SK-N-SH (cell line): ENCODE measurements around the gene ELAVL4. TPM values are rescaled to one million over a fixed set of nuclear protein-coding genes. Genes with fewer than 3 reads are reported as not detected.

ENCODE experiments used
- CTCF ChIA-PET: fragments of 300-600, 350-600 bp; formaldehyde crosslinking; extraction: SDS; loops from one replicate; lab custom pipeline; 2021; lab: Yijun Ruan, JAX
- POLR2A ChIA-PET: fragments of 350-600 bp; sonication (Branson Sonifier 250); formaldehyde crosslinking; extraction: SDS; loops from one replicate; lab custom pipeline; 2020; ENCODE audit warnings: antibody characterized with exemption, inconsistent platforms; lab: Yijun Ruan, JAX
- DNase-seq: peaks from one replicate; pipeline ENCODE4 v3.0.0; 2012
- H2AFZ ChIP-seq: fragments of 200-600 bp; sonication (generic); 2 replicates; pipeline ENCODE4 v1.8.1; 2016; ENCODE audit warnings: antibody characterized with exemption, mild to moderate bottlenecking, low read depth
- H3F3A ChIP-seq: fragments of 200-600 bp; sonication (generic); replicated peaks from 2 replicates; pipeline ENCODE3; 2016; ENCODE audit warnings: antibody characterized with exemption, mild to moderate bottlenecking; ENCODE audit not compliant: insufficient read depth
- H3K27ac ChIP-seq, 2 experiments: fragments of 200-500 bp in 1 of 2; fragments of 200-600 bp in 1 of 2; sonication (Bioruptor generic) in 1 of 2; sonication (generic), shearing (Covaris generic) in 1 of 2; 2 replicates each; pipeline versions ENCODE4 v1.5.1 to v1.6.1; 2014 to 2016; ENCODE audit warnings: low read depth in 2 of 2, inconsistent platforms in 1 of 2, low read length in 1 of 2, mild to moderate bottlenecking in 1 of 2, mixed read lengths in 1 of 2
- H3K27me3 ChIP-seq: fragments of 200-600 bp; sonication (generic), shearing (Covaris generic); 2 replicates; pipeline ENCODE4 v1.6.1; 2016; ENCODE audit warnings: mixed run types; ENCODE audit not compliant: insufficient read depth
- H3K36me3 ChIP-seq, 2 experiments: fragments of 200-500 bp in 1 of 2; fragments of 200-600 bp in 1 of 2; sonication (Bioruptor generic) in 1 of 2; sonication (generic) in 1 of 2; replicated peaks in 1 of 2; 2 replicates each; pipeline versions ENCODE3 to v1.5.1; 2014 to 2016; ENCODE audit warnings: low read length in 1 of 2, mild to moderate bottlenecking in 1 of 2; ENCODE audit not compliant: insufficient read depth in 2 of 2, control insufficient read depth in 1 of 2
- H3K4me1 ChIP-seq, 2 experiments: fragments of 200-500 bp in 1 of 2; fragments of 200-600 bp in 1 of 2; sonication (Bioruptor generic) in 1 of 2; sonication (generic), shearing (Covaris generic) in 1 of 2; 2 replicates each; pipeline versions ENCODE4 v1.5.1 to v1.6.1; 2014 to 2016; ENCODE audit warnings: low read depth in 1 of 2, low read length in 1 of 2, mixed run types in 1 of 2; ENCODE audit not compliant: insufficient read depth in 2 of 2, control insufficient read depth in 1 of 2
- H3K4me2 ChIP-seq: fragments of 200-600 bp; sonication (generic), shearing (Covaris generic); 2 replicates; pipeline ENCODE4 v1.6.1; 2017; ENCODE audit warnings: mixed run types
- H3K4me3 ChIP-seq, 2 experiments: fragments of 200-500 bp in 1 of 2; fragments of 200-600 bp in 1 of 2; sonication (Bioruptor generic) in 1 of 2; sonication (generic), shearing (Covaris generic) in 1 of 2; 2 replicates each; pipeline versions ENCODE4 v1.5.1 to v1.8.1; 2014 to 2016; ENCODE audit warnings: low read depth in 2 of 2, inconsistent platforms in 1 of 2, low read length in 1 of 2, mild to moderate bottlenecking in 1 of 2, mixed read lengths in 1 of 2, moderate library complexity in 1 of 2
- H3K79me2 ChIP-seq: fragments of 200-600 bp; sonication (generic); 2 replicates; pipeline ENCODE4 v1.8.1; 2017; ENCODE audit warnings: mild to moderate bottlenecking; ENCODE audit not compliant: insufficient read depth
- H3K9ac ChIP-seq: fragments of 200-600 bp; sonication (generic); 2 replicates; pipeline ENCODE4 v1.6.1; 2017; ENCODE audit warnings: mixed run types
- H3K9me2 ChIP-seq: fragments of 200-600 bp; sonication (generic); 2 replicates; pipeline ENCODE4 v1.6.1; 2017; ENCODE audit warnings: mixed run types
- H3K9me3 ChIP-seq: fragments of 200-600 bp; sonication (generic); 2 replicates; pipeline ENCODE4 v1.6.1; 2017; ENCODE audit warnings: mixed run types, mild to moderate bottlenecking, moderate library complexity
- H4K20me1 ChIP-seq: fragments of 200-600 bp; sonication (generic); 2 replicates; pipeline ENCODE4 v1.6.1; 2017; ENCODE audit warnings: mild to moderate bottlenecking, mixed run types; ENCODE audit not compliant: insufficient read depth
- EP300 ChIP-seq, 2 experiments: IDR thresholded peaks; 2 replicates each; pipeline versions ENCODE4 v1.4.0 to v1.6.1; 2012; ENCODE audit warnings: borderline replicate concordance in 1 of 2, low read depth in 1 of 2, low read length in 1 of 2
- FOXJ3 ChIP-seq: sonication (generic); formaldehyde crosslinking; IDR thresholded peaks from 2 replicates; pipeline ENCODE4 v1.5.1; 2020; ENCODE audit warnings: mild to moderate bottlenecking, missing genetic modification reagents
- GATA2 ChIP-seq: sonication (generic); formaldehyde crosslinking; IDR thresholded peaks from 2 replicates; pipeline ENCODE4 v1.5.0; 2020; ENCODE audit warnings: mild to moderate bottlenecking, missing genetic modification reagents
- RCOR1 ChIP-seq: fragments of 150-350 bp; IDR thresholded peaks from 2 replicates; pipeline ENCODE4 v1.6.1; 2017; ENCODE audit warnings: antibody characterized with exemption, low read length
- SMC3 ChIP-seq: IDR thresholded peaks from 2 replicates; pipeline ENCODE4 v1.6.1; 2012; ENCODE audit warnings: low read depth, low read length, improper control_type of control experiment
- TAF1 ChIP-seq: IDR thresholded peaks from 2 replicates; pipeline ENCODE4 v1.6.1; 2012; ENCODE audit warnings: low read depth, mild to moderate bottlenecking, low read length, moderate library complexity, borderline replicate concordance
- TEAD4 ChIP-seq: IDR thresholded peaks from 2 replicates; pipeline ENCODE4 v1.4.0; 2012; ENCODE audit warnings: mild to moderate bottlenecking, borderline replicate concordance; ENCODE audit not compliant: insufficient read depth
- WGBS: methylation state at CpG from one replicate; pipeline ENCODE4 v1.1.6; 2017; ENCODE audit warnings: low lambda C conversion rate; 5-methylcytosine and 5-hydroxymethylcytosine counted together
- polyA plus RNA-seq, 3 experiments: library from polyadenylated mRNA; depleted of rRNA; stranded (reverse); fragments of >200 nt; gene quantifications; 2 replicates each; pipeline ENCODE4 v1.2.3, GENCODE V29; 2012
- TF ChIP-seq, protein P1 (sequence below): fragments of 150-350 bp; IDR thresholded peaks from 2 replicates; pipeline ENCODE4 v1.6.1; 2017; ENCODE audit warnings: antibody characterized with exemption, low read length, low read depth, borderline replicate concordance
- TF ChIP-seq, protein P2 (sequence below): fragments of 200-600 bp; sonication (generic); IDR thresholded peaks from 2 replicates; pipeline ENCODE4 v1.6.1; 2017; ENCODE audit warnings: antibody characterized with exemption, mild to moderate bottlenecking, moderate library complexity
- TF ChIP-seq, protein P3 (sequence below): IDR thresholded peaks from 2 replicates; pipeline ENCODE4 v1.4.0; 2012; ENCODE audit warnings: low read depth, borderline replicate concordance
- TF ChIP-seq, protein P4 (sequence below): IDR thresholded peaks from 2 replicates; pipeline ENCODE4 v1.4.0; 2012; ENCODE audit warnings: low read depth, borderline replicate concordance
- TF ChIP-seq, protein P5 (sequence below): IDR thresholded peaks from 2 replicates; pipeline ENCODE4; 2012

The ELAVL4 gene
- polyA plus RNA-seq, 1 of the 3 experiments (the other 2 are of a cell fraction): 2.7 TPM

DNA sequence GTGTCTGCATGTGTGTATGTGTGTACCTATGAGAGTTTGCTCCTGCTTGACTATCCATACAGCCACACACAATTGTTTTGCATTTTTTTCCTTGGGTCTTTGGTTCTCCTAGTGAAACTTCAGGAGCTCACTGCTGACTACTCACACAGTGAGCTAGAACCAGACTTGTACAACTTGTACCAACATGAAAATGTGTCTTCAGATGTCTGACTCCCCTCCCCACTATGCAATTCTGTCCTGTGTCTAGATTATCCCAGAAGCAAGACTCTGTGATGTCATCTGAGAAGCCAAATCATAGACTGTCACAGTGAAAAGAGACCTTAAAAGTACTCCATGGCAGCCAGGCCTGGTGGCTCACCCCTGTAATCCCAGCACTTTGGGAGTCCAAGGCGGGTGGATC, 49.7 kb downstream of the ELAVL4 start:
- no peaks in the 10 kb centered on the region for H3K27me3 ChIP-seq
- H4K20me1 ChIP-seq: no peaks in the 10 kb centered on the region
- no peak overlapping the region for H3K4me2 ChIP-seq
- WGBS: 69% methylated on average over 1 of the region's 1 CpG
- no peak for DNase-seq
- CTCF ChIA-PET: interaction anchor here (0.8 to 2.0 kb wide), 3 partner anchors 113 to 190 kb away, joined by 3 to 5 read pairs (median 3); no protein-coding TSS in a partner anchor
- no peak overlapping the region for H3K4me3 ChIP-seq
- H3K9me3 ChIP-seq: no peaks in the 10 kb centered on the region
- no peaks in the 10 kb centered on the region for H3F3A ChIP-seq
- H3K9me2 ChIP-seq: no peaks in the 10 kb centered on the region
- peaks cover 0 to 31% of the 10 kb centered on the region in 2 experiments; a peak in 2 of 4 replicates for H3K4me1 ChIP-seq
- no peak overlapping the region for H2AFZ ChIP-seq
- POLR2A ChIA-PET: no interaction called here
- peak overlapping the region in 1 of 2 experiments; percentile 79; a peak in 1 of 4 replicates for H3K27ac ChIP-seq
- no peak overlapping the region for H3K9ac ChIP-seq
- H3K79me2 ChIP-seq: no peaks in the 10 kb centered on the region
- H3K36me3 ChIP-seq: peaks cover 0 to under 1% of the 10 kb centered on the region in 2 experiments
- TF ChIP-seq TEAD4: no peak
- TF ChIP-seq FOXJ3 (CRISPR knock-in tag): no peak
- TF ChIP-seq, protein P1, sequence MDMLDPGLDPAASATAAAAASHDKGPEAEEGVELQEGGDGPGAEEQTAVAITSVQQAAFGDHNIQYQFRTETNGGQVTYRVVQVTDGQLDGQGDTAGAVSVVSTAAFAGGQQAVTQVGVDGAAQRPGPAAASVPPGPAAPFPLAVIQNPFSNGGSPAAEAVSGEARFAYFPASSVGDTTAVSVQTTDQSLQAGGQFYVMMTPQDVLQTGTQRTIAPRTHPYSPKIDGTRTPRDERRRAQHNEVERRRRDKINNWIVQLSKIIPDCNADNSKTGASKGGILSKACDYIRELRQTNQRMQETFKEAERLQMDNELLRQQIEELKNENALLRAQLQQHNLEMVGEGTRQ: no peak
- no peak for TF ChIP-seq TAF1
- TF ChIP-seq, protein P2, sequence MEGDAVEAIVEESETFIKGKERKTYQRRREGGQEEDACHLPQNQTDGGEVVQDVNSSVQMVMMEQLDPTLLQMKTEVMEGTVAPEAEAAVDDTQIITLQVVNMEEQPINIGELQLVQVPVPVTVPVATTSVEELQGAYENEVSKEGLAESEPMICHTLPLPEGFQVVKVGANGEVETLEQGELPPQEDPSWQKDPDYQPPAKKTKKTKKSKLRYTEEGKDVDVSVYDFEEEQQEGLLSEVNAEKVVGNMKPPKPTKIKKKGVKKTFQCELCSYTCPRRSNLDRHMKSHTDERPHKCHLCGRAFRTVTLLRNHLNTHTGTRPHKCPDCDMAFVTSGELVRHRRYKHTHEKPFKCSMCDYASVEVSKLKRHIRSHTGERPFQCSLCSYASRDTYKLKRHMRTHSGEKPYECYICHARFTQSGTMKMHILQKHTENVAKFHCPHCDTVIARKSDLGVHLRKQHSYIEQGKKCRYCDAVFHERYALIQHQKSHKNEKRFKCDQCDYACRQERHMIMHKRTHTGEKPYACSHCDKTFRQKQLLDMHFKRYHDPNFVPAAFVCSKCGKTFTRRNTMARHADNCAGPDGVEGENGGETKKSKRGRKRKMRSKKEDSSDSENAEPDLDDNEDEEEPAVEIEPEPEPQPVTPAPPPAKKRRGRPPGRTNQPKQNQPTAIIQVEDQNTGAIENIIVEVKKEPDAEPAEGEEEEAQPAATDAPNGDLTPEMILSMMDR: no peak
- TF ChIP-seq RCOR1: no peak
- TF ChIP-seq, protein P3, sequence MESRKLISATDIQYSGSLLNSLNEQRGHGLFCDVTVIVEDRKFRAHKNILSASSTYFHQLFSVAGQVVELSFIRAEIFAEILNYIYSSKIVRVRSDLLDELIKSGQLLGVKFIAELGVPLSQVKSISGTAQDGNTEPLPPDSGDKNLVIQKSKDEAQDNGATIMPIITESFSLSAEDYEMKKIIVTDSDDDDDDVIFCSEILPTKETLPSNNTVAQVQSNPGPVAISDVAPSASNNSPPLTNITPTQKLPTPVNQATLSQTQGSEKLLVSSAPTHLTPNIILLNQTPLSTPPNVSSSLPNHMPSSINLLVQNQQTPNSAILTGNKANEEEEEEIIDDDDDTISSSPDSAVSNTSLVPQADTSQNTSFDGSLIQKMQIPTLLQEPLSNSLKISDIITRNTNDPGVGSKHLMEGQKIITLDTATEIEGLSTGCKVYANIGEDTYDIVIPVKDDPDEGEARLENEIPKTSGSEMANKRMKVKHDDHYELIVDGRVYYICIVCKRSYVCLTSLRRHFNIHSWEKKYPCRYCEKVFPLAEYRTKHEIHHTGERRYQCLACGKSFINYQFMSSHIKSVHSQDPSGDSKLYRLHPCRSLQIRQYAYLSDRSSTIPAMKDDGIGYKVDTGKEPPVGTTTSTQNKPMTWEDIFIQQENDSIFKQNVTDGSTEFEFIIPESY: no peak
- TF ChIP-seq, protein P4, sequence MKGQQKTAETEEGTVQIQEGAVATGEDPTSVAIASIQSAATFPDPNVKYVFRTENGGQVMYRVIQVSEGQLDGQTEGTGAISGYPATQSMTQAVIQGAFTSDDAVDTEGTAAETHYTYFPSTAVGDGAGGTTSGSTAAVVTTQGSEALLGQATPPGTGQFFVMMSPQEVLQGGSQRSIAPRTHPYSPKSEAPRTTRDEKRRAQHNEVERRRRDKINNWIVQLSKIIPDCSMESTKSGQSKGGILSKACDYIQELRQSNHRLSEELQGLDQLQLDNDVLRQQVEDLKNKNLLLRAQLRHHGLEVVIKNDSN: no peak
- TF ChIP-seq EP300 (IDR thresholded peaks at IDR 0.05; ENCODE audit: borderline replicate concordance in 1 of 2, low read depth in 1 of 2, low read length in 1 of 2): no peak
- TF ChIP-seq, all 33 proteins: peak for 0

DNA sequence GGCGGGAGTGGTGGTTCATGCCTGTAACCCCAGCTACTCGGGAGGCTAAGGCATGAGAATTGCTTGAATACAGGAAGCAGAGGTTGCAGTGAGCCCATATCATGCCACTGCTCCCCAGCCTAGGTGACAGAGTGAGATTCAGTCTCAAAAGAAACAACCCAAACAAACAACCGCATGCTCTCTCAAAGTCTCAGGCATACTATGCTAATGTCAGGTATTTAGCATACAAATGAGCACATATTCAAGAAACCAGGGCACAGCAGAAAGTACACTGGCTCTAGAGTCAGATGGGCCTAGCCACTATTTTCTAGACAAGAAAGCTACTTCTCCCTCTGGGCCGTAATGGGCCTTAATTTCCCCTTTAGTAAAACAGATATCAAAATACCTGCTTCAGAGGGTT, 55.0 kb downstream of the ELAVL4 start:
- H3K9me3 ChIP-seq: no peaks in the 10 kb centered on the region
- H3K4me2 ChIP-seq: no peak overlapping the region
- H3K9me2 ChIP-seq: no peaks in the 10 kb centered on the region
- no peaks in the 10 kb centered on the region for H3K79me2 ChIP-seq
- H2AFZ ChIP-seq: no peak overlapping the region
- H3K9ac ChIP-seq: no peak overlapping the region
- no peaks in the 10 kb centered on the region for H3K27me3 ChIP-seq
- H3K4me3 ChIP-seq: no peak overlapping the region
- no peaks in the 10 kb centered on the region for H3F3A ChIP-seq
- peaks cover 0 to 2% of the 10 kb centered on the region in 2 experiments for H3K36me3 ChIP-seq
- no peaks in the 10 kb centered on the region for H4K20me1 ChIP-seq
- DNase-seq: no peak
- H3K27ac ChIP-seq: no peak overlapping the region
- ChIA-PET CTCF (no interaction called here), POLR2A (no interaction called here)
- peaks cover 0 to 17% of the 10 kb centered on the region in 2 experiments; a peak in 2 of 4 replicates for H3K4me1 ChIP-seq
- WGBS: 70% methylated on average over 4 of the region's 4 CpGs
- TF ChIP-seq GATA2 (CRISPR knock-in tag) (no peak), FOXJ3 (CRISPR knock-in tag) (no peak), SMC3 (no peak), RCOR1 (no peak)
- TF ChIP-seq, protein P2: no peak
- TF ChIP-seq, protein P5, sequence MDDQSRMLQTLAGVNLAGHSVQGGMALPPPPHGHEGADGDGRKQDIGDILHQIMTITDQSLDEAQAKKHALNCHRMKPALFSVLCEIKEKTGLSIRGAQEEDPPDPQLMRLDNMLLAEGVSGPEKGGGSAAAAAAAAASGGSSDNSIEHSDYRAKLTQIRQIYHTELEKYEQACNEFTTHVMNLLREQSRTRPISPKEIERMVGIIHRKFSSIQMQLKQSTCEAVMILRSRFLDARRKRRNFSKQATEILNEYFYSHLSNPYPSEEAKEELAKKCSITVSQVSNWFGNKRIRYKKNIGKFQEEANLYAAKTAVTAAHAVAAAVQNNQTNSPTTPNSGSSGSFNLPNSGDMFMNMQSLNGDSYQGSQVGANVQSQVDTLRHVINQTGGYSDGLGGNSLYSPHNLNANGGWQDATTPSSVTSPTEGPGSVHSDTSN: no peak
- TF ChIP-seq, protein P3: no peak
